ENCODE measurements around the gene SUPT20HL2.
"Not testable (repeated sequence)": the region's sequence is repeated elsewhere in the genome, so short reads cannot be mapped to it uniquely, and the experiment has no call there.

The SUPT20HL2 gene

GRCh38 chrX:24314019-24314635 lies at the start of gene SUPT20HL2:
TSS of gene SUPT20HL2 (minus strand) at chrX:24314069. CDS start at chrX:24313315, 754 bp downstream.
- peaks cover 7% of the 10 kb centered on the region for H3K27me3 Mint-ChIP-seq (ENCODE audit: low read depth, poor library complexity)

DNA sequence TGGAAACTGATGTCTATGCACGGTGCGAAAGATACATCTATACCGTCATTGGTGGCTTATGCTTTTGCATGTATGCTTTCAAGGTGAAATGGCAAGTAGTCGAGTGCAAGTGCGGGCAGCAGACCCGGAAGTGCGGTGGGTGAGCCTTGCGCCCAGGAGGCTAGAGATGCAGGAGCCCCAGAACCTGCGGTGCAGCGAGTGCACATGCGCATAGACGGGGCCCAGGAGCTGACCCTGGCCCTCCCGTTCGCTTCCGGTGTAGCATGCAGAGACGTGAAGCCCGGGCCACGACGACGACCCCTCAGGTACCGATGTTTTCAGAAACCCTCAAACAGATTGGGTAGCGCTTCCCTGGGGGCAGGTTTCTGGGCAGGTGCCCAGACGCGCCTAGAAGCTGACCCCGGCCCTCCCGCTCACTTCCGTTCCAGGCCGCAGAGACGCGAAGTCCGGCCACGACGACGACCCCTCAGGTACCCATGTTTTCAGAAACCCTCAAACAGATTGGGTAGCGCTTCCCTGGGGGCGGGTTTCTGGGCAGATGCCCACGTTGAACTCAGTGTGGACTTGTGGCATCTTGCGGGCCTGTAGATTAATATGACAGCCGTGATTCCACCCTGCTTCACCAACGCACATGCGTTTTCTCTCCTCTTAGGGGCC lies 48.3 kb upstream of the SUPT20HL2 start:
- H3K27me3 Mint-ChIP-seq (ENCODE audit: low read depth, poor library complexity); H3K4me3 Mint-ChIP-seq; DNase-seq; H3K36me3 Mint-ChIP-seq (ENCODE audit: low read depth); H3K9me3 Mint-ChIP-seq; H3K27ac Mint-ChIP-seq: not testable (repeated sequence)
- H3K4me1 Mint-ChIP-seq, result peaks cover 10% of the 10 kb centered on the region

More at GRCh38 chrX:24314019-24314635, at the start of gene SUPT20HL2:
- H3K4me1 Mint-ChIP-seq, result peaks cover 28% of the 10 kb centered on the region
- peaks cover 3% of the 10 kb centered on the region for H3K9me3 Mint-ChIP-seq
- DNase-seq, result no peak
- TF ChIP-seq, protein P1, sequence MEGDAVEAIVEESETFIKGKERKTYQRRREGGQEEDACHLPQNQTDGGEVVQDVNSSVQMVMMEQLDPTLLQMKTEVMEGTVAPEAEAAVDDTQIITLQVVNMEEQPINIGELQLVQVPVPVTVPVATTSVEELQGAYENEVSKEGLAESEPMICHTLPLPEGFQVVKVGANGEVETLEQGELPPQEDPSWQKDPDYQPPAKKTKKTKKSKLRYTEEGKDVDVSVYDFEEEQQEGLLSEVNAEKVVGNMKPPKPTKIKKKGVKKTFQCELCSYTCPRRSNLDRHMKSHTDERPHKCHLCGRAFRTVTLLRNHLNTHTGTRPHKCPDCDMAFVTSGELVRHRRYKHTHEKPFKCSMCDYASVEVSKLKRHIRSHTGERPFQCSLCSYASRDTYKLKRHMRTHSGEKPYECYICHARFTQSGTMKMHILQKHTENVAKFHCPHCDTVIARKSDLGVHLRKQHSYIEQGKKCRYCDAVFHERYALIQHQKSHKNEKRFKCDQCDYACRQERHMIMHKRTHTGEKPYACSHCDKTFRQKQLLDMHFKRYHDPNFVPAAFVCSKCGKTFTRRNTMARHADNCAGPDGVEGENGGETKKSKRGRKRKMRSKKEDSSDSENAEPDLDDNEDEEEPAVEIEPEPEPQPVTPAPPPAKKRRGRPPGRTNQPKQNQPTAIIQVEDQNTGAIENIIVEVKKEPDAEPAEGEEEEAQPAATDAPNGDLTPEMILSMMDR (IDR thresholded peaks at IDR 0.05), result no peak
- no peak within 1 kb of the TSS for H3K27ac Mint-ChIP-seq
- no peaks in the 10 kb centered on the region for H3K36me3 Mint-ChIP-seq (ENCODE audit: low read depth)
- H3K4me3 Mint-ChIP-seq, result no peak within 1 kb of the TSS

DNA sequence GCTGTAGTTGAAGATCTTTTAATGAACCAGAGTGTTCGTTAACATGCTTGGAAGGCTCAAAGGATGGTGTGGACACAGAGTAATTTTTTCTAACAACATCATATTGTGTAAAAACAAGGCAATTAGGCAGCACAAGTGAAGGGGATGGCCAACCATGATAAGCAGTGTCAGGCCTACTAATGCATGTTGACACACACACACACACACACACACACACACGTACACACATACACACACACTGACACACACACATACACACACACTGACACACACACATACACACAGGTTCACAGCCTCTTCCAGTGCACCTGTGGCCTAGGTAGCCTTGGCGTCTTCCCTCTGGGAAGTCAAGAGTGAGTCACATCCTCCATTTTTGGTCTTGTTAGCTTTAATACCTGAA lies 46.4 kb upstream of the SUPT20HL2 start, which contains the start of gene SUPT20HL1:
SUPT20HL1 (plus strand) TSS at position 368 of the 400 bp plus-strand sequence. CDS start 2,122 bp downstream, outside the sequence.
- Mint-ChIP-seq H3K4me3 (no peak within 1 kb of the TSS), H3K27me3 (ENCODE audit: low read depth, poor library complexity) (peaks cover 4% of the 10 kb centered on the region), H3K4me1 (peaks cover 10% of the 10 kb centered on the region), H3K27ac (no peak within 1 kb of the TSS), H3K9me3 (no peaks in the 10 kb centered on the region), H3K36me3 (ENCODE audit: low read depth) (no peaks in the 10 kb centered on the region)
- no peak for DNase-seq
- TF ChIP-seq, protein P1 (IDR thresholded peaks at IDR 0.05), result no peak

- no peaks in the 10 kb centered on the region for H3K36me3 Mint-ChIP-seq (ENCODE audit: low read depth)
- no peaks in the 10 kb centered on the region for H3K9me3 Mint-ChIP-seq
- no peak overlapping the region for H3K4me3 Mint-ChIP-seq
- peaks cover 7% of the 10 kb centered on the region for H3K27me3 Mint-ChIP-seq (ENCODE audit: low read depth, poor library complexity)
- DNase-seq, result no peak
- TF ChIP-seq, protein P1 (IDR thresholded peaks at IDR 0.05), result no peak
- H3K27ac Mint-ChIP-seq, result no peak overlapping the region
- H3K4me1 Mint-ChIP-seq, result no peaks in the 10 kb centered on the region
Observed at GRCh38 chrX:24357106-24357505, 43.2 kb upstream of the SUPT20HL2 start.

- Mint-ChIP-seq H3K9me3 (no peaks in the 10 kb centered on the region), H3K4me1 (no peaks in the 10 kb centered on the region), H3K36me3 (ENCODE audit: low read depth) (no peaks in the 10 kb centered on the region), H3K4me3 (no peak overlapping the region), H3K27me3 (ENCODE audit: low read depth, poor library complexity) (peaks cover 7% of the 10 kb centered on the region), H3K27ac (no peak overlapping the region)
- no peak for DNase-seq
- TF ChIP-seq, protein P1 (IDR thresholded peaks at IDR 0.05), result no peak
Observed at GRCh38 chrX:24355095-24355494, 41.2 kb upstream of the SUPT20HL2 start.

- Mint-ChIP-seq H3K9me3 (no peaks in the 10 kb centered on the region), H3K36me3 (ENCODE audit: low read depth) (no peaks in the 10 kb centered on the region), H3K27me3 (ENCODE audit: low read depth, poor library complexity) (peaks cover 3% of the 10 kb centered on the region), H3K4me3 (no peak overlapping the region), H3K27ac (no peak overlapping the region), H3K4me1 (peaks cover 11% of the 10 kb centered on the region)
- TF ChIP-seq, protein P1 (IDR thresholded peaks at IDR 0.05), result no peak
- DNase-seq, result no peak
Observed at GRCh38 chrX:24350217-24350616, 36.3 kb upstream of the SUPT20HL2 start.

All from nephron progenitor cell (in vitro differentiated cells).